Measurements from ENCODE around the gene PRSS22. TPM values are rescaled to one million over a fixed set of nuclear protein-coding genes. Genes with fewer than 3 reads are reported as not detected.
"Not testable (repeated sequence)": the region's sequence is repeated elsewhere in the genome, so short reads cannot be mapped to it uniquely, and the experiment has no call there.

PRSS22 gene
- total RNA-seq = 1 to 10 TPM; 1.2 to 7.7 (median 4.6) TPM

- TF ChIP-seq, protein P1, sequence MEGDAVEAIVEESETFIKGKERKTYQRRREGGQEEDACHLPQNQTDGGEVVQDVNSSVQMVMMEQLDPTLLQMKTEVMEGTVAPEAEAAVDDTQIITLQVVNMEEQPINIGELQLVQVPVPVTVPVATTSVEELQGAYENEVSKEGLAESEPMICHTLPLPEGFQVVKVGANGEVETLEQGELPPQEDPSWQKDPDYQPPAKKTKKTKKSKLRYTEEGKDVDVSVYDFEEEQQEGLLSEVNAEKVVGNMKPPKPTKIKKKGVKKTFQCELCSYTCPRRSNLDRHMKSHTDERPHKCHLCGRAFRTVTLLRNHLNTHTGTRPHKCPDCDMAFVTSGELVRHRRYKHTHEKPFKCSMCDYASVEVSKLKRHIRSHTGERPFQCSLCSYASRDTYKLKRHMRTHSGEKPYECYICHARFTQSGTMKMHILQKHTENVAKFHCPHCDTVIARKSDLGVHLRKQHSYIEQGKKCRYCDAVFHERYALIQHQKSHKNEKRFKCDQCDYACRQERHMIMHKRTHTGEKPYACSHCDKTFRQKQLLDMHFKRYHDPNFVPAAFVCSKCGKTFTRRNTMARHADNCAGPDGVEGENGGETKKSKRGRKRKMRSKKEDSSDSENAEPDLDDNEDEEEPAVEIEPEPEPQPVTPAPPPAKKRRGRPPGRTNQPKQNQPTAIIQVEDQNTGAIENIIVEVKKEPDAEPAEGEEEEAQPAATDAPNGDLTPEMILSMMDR (IDR thresholded peaks at IDR 0.05) = no peak
- TF ChIP-seq POLR2A (IDR thresholded peaks at IDR 0.05) = peak in 1 of 2 donors; percentile 42
- intact Hi-C loops (cut with DNase I) = no loop called here
- peak; percentile 75 to 79 for DNase-seq
- no peaks in the 10 kb centered on the region for H3K36me3 ChIP-seq
- 11 to 18% methylated on average over 36 to 38 of the region's 42 CpGs for WGBS, 2 donors
- peak within 1 kb of the TSS; percentile 73 to 90 (median 89) for H3K27ac ChIP-seq
- peaks cover 4 to 7% of the 10 kb centered on the region in 2 donors for H3K4me1 ChIP-seq
- no peaks in the 10 kb centered on the region for H3K27me3 ChIP-seq
- peak within 1 kb of the TSS in 2 of 3 donors; percentile 16 to 35 for H3K4me3 ChIP-seq (replicated peaks in 1 of 3)
- H3K9me3 ChIP-seq = no peaks in the 10 kb centered on the region
Measured at GRCh38 chr16:2857451-2858244, at the start of gene PRSS22. Gene PRSS22, minus strand, starts transcription at chr16:2858170. Its CDS starts 66 bp downstream, at chr16:2858104.

DNA sequence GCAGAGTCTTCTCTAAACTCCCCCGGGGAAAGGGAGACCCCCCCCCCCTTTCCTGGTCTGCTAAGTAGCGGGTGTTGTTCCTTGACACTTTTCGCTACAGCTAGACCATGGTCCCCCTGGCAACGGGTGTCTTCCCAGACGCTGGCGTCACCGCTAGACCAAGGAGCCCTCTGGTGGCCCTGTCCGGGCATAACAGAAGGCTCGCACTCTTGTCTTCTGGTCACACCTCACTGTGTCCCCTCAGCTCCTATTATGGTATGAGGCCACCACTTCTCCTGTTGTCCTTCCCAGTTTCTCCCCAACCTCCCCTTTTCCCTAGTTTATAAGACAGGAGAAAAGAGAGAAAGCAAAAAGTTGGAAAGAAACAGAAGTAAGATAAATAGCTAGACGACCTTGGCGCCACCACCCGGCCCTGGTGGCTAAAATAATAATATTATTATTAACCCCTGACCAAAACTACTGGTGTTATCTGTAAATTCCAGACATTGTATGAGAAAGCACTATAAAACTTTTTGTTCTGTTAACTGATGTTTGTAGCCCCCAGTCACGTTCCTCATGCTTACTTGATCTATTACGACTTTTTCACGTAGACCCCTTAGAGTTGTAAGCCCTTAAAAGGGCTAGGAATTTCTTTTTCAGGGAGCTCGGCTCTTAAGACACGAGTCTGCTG lies 49.2 kb upstream of the PRSS22 start:
- peaks cover 5 to 20% of the 10 kb centered on the region in 2 donors for H3K4me1 ChIP-seq
- peak overlapping the region in 2 of 3 donors; percentile 53 to 59 for H3K27ac ChIP-seq
- H3K27me3 ChIP-seq; H3K36me3 ChIP-seq; H3K4me3 ChIP-seq (replicated peaks in 1 of 3); H3K9me3 ChIP-seq; intact Hi-C loops (cut with DNase I): not testable (repeated sequence)
- TF ChIP-seq, protein P1 (IDR thresholded peaks at IDR 0.05) = peak in 5 of 6 experiments; percentile 36 to 79 (median 69)
- DNase-seq = peak; percentile 68 to 70
- 20 to 27% methylated on average over 12 to 17 of the region's 17 CpGs for WGBS, 2 donors

DNA sequence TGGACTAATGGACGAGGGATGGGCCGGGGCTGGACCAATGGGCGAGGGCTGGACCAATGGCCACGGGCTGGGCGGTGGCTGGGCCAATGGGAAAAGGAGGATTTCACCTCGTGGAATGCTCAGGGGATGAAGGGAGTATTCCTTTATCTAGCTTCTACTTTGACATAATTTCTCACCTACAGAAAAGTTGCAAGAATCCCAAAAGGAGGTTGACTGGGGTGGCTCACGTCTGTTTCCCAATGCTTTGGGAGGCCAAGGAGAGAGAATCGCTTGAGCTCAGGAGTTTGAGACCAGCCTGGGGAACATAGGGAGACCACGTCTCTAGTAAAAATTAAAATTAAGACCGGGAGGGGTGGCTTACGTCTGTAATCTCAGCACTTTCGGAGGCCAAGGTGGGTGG lies 48.0 kb upstream of the PRSS22 start:
- H3K4me1 ChIP-seq = peaks cover 5 to 16% of the 10 kb centered on the region in 2 donors
- no peaks in the 10 kb centered on the region for H3K36me3 ChIP-seq
- 34 to 46% methylated on average over 12 of the region's 12 CpGs for WGBS, 2 donors
- DNase-seq = no peak
- H3K9me3 ChIP-seq = no peaks in the 10 kb centered on the region
- intact Hi-C loops (cut with DNase I) = no loop called here
- H3K4me3 ChIP-seq (replicated peaks in 1 of 3) = no peak overlapping the region
- no peak for TF ChIP-seq POLR2A (IDR thresholded peaks at IDR 0.05)
- TF ChIP-seq, protein P1 (IDR thresholded peaks at IDR 0.05) = no peak
- peak overlapping the region in 1 of 3 donors; percentile 5 for H3K27ac ChIP-seq
- H3K27me3 ChIP-seq = no peaks in the 10 kb centered on the region

GRCh38 chr16:2905241-2905987 lies 47.4 kb upstream of the PRSS22 start:
- Histone ChIP-seq H3K27me3 (no peaks in the 10 kb centered on the region), H3K4me1 (peaks cover 5 to 16% of the 10 kb centered on the region in 2 donors), H3K36me3 (no peaks in the 10 kb centered on the region), H3K4me3 (replicated peaks in 1 of 3) (peak overlapping the region; percentile 48 to 76 (median 55)), H3K27ac (peak overlapping the region; percentile 80 to 86 (median 86)), H3K9me3 (no peaks in the 10 kb centered on the region)
- intact Hi-C loops (cut with DNase I) = no loop called here
- TF ChIP-seq, protein P1 (IDR thresholded peaks at IDR 0.05) = no peak
- TF ChIP-seq POLR2A (IDR thresholded peaks at IDR 0.05) = peak; percentile 53 to 97
- WGBS, 2 donors = 2 to 3% methylated on average over 38 to 46 of the region's 51 CpGs
- DNase-seq = peak; percentile 98 to 99

Measured in thyroid gland (tissue), 4 donors.